GM12878 (cell line): Measurements from ENCODE around the gene ADAMTS13. TPM values are rescaled to one million over a fixed set of nuclear protein-coding genes. Genes with fewer than 3 reads are reported as not detected.
A peak's percentile ranks its signal among the peaks of the same experiment; 100 is the strongest.

Source experiments
- CBX3 ChIP-seq: fragments of 200-600 bp; sonication (generic); IDR thresholded peaks from 2 replicates; pipeline ENCODE4 v1.6.1; 2016; ENCODE audit warnings: low read depth, borderline replicate concordance
- HDGF ChIP-seq: fragments of 450-650 bp; IDR thresholded peaks from 2 replicates; pipeline ENCODE4 v1.6.1; 2016; ENCODE audit warnings: antibody characterized with exemption
- polyA plus RNA-seq, 11 experiments: library from polyadenylated mRNA; depleted of rRNA in 4 of 11; unstranded in 6 of 11; stranded (reverse) in 5 of 11; fragments of >200 nt; fragmentation: Nextera tagmentation in 4 of 11; fragmentation: Illumina TruSeq in 1 of 11; extraction: Ambion mirVana in 4 of 11; extraction: Trizol in 1 of 11; gene quantifications; 1 replicate in 1 of 11; 2 replicates in 10 of 11; pipeline versions ENCODE4 v1.2.1 to v1.2.3, GENCODE V29; 2011 to 2016; ENCODE audit warnings: inconsistent platforms in 2 of 11, missing spikeins in 2 of 11, low read depth in 1 of 11
- total RNA-seq, 4 experiments: library from RNA; depleted of rRNA in 3 of 4; stranded (reverse); fragments of >200 nt in 3 of 4; fragmentation: Illumina TruSeq in 1 of 4; extraction: Trizol in 1 of 4; gene quantifications; 2 replicates each; pipeline versions ENCODE4 v1.2.1 to v1.2.3, GENCODE V29; 2013 to 2021
- TF ChIP-seq, protein P1 (sequence below): fragments of 450-650 bp; IDR thresholded peaks from 2 replicates; pipeline ENCODE4 v1.6.1; 2017; ENCODE audit warnings: antibody characterized with exemption, mild to moderate bottlenecking, moderate library complexity
- TF ChIP-seq, protein P2 (sequence below): fragments of 450-650 bp; IDR thresholded peaks from 2 replicates; pipeline ENCODE4 v1.6.1; 2017; ENCODE audit warnings: low read depth, mild to moderate bottlenecking, moderate library complexity
- TF ChIP-seq, protein P3 (sequence below): fragments of 450-650 bp; IDR thresholded peaks from 2 replicates; pipeline ENCODE4 v1.6.1; 2016; ENCODE audit warnings: mild to moderate bottlenecking

ADAMTS13 gene
- total and polyA plus RNA-seq, 10 of the 15 experiments (the other 5 are each of a cell fraction or from before 2014, with no cell fraction given) = 0.08 to 2.4 (median 0.28) TPM

DNA sequence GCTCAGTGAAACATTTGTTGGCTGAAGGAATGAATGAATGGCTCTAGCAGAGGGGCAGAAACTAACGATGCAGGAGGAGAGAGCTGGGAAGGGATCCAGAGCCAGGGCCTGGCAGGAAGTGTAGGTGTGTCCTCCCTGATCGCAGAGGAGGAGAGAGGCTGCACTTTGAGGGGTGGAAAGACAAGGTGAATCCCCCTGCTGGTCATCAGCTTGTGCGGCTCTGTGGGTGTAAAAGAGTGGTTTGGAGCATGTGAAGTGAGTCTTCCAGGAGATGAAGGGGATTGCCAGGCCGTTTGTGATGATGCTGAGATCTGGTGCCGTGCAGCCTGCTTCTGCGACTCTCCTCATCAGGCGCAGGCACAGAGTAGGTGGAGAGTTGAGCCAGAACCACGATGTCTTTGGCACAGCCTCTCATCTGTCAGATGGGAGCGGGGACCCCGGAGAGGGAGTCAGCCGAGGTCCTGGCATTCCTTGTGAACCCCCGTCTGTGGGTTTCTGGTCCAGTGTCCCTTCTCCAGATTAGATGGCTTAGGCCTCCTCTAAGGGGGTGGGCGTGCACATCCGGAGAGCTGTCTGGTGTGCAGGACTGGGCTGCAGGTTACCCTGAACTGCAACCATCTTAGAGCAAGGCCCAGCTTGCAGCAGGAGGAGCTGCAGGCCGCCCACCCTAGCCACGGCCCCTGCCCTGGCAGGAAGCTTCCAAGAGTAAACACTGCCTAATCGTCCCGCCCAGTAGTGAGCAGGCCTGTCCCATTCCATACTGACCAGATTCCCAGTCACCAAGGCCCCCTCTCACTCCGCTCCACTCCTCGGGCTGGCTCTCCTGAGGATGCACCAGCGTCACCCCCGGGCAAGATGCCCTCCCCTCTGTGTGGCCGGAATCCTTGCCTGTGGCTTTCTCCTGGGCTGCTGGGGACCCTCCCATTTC is at the start of gene ADAMTS13 (continued):
- TF ChIP-seq, protein P1, sequence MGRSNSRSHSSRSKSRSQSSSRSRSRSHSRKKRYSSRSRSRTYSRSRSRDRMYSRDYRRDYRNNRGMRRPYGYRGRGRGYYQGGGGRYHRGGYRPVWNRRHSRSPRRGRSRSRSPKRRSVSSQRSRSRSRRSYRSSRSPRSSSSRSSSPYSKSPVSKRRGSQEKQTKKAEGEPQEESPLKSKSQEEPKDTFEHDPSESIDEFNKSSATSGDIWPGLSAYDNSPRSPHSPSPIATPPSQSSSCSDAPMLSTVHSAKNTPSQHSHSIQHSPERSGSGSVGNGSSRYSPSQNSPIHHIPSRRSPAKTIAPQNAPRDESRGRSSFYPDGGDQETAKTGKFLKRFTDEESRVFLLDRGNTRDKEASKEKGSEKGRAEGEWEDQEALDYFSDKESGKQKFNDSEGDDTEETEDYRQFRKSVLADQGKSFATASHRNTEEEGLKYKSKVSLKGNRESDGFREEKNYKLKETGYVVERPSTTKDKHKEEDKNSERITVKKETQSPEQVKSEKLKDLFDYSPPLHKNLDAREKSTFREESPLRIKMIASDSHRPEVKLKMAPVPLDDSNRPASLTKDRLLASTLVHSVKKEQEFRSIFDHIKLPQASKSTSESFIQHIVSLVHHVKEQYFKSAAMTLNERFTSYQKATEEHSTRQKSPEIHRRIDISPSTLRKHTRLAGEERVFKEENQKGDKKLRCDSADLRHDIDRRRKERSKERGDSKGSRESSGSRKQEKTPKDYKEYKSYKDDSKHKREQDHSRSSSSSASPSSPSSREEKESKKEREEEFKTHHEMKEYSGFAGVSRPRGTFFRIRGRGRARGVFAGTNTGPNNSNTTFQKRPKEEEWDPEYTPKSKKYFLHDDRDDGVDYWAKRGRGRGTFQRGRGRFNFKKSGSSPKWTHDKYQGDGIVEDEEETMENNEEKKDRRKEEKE = no peak
- TF ChIP-seq, protein P2, sequence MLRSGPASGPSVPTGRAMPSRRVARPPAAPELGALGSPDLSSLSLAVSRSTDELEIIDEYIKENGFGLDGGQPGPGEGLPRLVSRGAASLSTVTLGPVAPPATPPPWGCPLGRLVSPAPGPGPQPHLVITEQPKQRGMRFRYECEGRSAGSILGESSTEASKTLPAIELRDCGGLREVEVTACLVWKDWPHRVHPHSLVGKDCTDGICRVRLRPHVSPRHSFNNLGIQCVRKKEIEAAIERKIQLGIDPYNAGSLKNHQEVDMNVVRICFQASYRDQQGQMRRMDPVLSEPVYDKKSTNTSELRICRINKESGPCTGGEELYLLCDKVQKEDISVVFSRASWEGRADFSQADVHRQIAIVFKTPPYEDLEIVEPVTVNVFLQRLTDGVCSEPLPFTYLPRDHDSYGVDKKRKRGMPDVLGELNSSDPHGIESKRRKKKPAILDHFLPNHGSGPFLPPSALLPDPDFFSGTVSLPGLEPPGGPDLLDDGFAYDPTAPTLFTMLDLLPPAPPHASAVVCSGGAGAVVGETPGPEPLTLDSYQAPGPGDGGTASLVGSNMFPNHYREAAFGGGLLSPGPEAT = peak; percentile 91
- peak; percentile 81 for TF ChIP-seq HDGF
- TF ChIP-seq, protein P3, sequence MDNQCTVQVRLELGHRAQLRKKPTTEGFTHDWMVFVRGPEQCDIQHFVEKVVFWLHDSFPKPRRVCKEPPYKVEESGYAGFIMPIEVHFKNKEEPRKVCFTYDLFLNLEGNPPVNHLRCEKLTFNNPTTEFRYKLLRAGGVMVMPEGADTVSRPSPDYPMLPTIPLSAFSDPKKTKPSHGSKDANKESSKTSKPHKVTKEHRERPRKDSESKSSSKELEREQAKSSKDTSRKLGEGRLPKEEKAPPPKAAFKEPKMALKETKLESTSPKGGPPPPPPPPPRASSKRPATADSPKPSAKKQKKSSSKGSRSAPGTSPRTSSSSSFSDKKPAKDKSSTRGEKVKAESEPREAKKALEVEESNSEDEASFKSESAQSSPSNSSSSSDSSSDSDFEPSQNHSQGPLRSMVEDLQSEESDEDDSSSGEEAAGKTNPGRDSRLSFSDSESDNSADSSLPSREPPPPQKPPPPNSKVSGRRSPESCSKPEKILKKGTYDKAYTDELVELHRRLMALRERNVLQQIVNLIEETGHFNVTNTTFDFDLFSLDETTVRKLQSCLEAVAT = peak; percentile 82
- TF ChIP-seq CBX3 = no peak
